LNCAP (cell line): ENCODE results near the gene INPP5D.

Experiments used
- CTCF ChIP-seq: fragments of 450-650 bp; IDR thresholded peaks from 2 replicates; pipeline ENCODE4 v1.5.1; 2017; ENCODE audit warnings: mild to moderate bottlenecking

The INPP5D gene

GRCh38 chr2:233065954-233066470 is 5.9 kb downstream of the INPP5D start:
- no peak for TF ChIP-seq CTCF

GRCh38 chr2:233068762-233069418 is 8.7 kb downstream of the INPP5D start:
- no peak for TF ChIP-seq CTCF

GRCh38 chr2:233072838-233073237 is 12.7 kb downstream of the INPP5D start:
- no peak for TF ChIP-seq CTCF

- TF ChIP-seq CTCF = no peak
Measured at GRCh38 chr2:233074106-233074505, 14.0 kb downstream of the INPP5D start.

GRCh38 chr2:233075141-233075965 is 15.2 kb downstream of the INPP5D start:
- TF ChIP-seq CTCF = no peak

- no peak for TF ChIP-seq CTCF
Measured at GRCh38 chr2:233075966-233076339, 15.8 kb downstream of the INPP5D start.

- no peak for TF ChIP-seq CTCF
Measured at GRCh38 chr2:233076749-233077148, 16.6 kb downstream of the INPP5D start.
